Glomerular endothelial cell (primary cell): Measurements from ENCODE around the gene SPDYE17. TPM values are rescaled to one million over a fixed set of nuclear protein-coding genes. Genes with fewer than 3 reads are reported as not detected.
"Not testable (repeated sequence)": the region's sequence is repeated elsewhere in the genome, so short reads cannot be mapped to it uniquely, and the experiment has no call there.

Source experiments
- DNase-seq: peaks from one replicate; pipeline ENCODE4 v3.0.0-alpha.2; 2011; ENCODE audit warnings: low read depth, low spot score; ENCODE audit errors: extremely low read depth
- total RNA-seq: library from RNA; depleted of rRNA; stranded (reverse); fragments of >200 nt; gene quantifications from 2 replicates; pipeline ENCODE4 v1.2.3, GENCODE V29; 2015

SPDYE17 gene
- total RNA-seq, 1 donor from 2014 or later, result not detected

- DNase-seq, result not testable (repeated sequence)
These were observed 32.6 kb downstream of the SPDYE17 start for GRCh38 chr7:76999474-77000107.

DNA sequence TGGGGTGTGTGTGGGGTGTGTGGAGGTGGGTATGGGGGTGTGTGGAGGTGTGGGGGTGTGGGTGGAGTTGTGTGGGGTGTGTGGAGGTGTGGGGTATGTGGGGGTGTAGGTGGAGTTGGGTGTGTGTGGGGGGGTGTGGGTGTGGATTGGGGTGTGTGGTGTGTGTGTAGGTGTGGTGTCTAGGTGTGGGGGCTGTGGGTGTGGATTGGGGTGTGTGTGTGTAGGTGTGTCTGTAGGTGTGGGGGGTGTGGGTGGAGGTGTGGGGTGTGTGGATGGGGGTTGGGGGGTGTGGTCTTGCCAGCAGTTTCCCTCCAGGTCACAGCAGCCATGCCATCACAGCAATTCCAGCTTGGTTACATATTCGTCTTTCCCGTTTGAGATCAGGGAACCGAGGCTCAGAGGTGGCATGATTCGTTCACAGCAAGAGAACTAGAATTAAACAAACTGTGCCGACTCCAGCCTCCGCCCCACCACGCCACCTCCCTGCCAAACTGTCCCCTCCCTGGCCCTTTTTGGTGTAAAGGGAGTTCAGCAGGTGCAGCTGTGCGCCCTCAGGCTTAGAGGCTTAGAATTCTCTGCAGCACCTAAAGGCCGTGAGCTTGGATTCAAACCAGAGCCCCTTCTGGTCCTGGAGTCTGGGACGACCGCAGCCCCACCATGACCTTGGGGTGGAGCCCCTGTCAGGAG lies 33.3 kb downstream of the SPDYE17 start:
- not testable (repeated sequence) for DNase-seq

DNA sequence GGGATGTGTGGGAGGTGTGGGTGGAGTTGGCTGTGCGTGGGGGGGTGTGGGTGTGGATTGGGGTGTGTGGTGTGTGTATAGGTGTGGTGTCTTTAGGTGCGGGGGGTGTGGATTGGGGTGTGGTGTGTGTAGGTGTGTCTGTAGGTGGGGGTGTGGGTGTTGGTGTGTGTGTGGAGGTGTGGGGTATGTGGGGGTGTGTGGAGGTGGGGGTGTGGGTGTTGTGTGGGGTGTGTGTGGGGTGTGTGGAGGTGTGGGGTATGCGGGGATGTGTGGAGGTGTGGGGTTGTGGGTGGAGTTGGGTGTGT lies 33.9 kb downstream of the SPDYE17 start:
- no peak for DNase-seq

DNA sequence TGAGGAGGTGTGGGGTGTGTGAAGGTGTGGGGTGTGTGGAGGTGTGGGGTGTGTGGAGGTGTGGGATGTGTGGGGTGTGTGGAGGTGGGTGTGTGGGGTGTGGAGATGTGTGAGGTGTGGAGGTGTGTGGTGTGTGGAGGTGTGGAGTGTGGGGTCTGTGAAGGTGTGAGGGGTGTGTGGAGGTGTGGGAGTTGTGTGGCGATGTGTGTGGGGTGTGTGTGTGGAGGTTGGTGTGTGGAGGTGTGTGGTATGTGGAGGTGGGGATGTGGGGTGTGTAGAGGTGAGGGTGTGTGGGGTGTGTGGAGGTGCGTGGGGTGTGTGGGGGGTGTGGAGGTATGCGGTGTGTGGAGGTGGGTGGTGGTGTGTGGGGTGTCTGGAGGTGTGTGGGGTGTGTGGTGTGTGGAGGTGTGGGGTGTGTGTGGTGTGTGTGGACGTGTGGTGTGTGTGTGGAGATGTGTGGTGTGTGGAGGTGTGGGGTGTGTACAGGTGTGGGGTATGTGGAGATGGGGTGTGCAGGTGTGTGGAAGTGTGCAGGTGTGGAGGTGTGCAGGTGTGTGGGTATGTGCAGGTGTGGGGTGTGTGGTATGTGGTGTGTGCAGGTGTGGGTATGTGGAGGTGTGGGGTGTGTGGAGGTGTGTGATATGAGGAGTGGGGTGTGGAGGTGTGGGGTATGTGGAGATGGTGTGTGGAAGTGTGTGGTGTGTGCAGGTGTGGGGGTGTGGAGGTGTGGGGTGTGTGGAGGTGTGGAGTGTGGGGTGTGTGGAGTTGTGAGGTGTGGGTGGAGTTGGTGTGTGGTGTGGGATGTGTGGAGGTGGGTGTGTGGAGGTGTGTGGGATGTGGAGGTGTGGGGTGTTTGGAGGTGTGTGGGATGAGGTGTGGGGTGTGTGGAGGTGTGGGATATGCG lies 34.5 kb downstream of the SPDYE17 start:
- no peak for DNase-seq

GRCh38 chr7:76996932-76997331 lies 35.2 kb downstream of the SPDYE17 start:
- not testable (repeated sequence) for DNase-seq

DNA sequence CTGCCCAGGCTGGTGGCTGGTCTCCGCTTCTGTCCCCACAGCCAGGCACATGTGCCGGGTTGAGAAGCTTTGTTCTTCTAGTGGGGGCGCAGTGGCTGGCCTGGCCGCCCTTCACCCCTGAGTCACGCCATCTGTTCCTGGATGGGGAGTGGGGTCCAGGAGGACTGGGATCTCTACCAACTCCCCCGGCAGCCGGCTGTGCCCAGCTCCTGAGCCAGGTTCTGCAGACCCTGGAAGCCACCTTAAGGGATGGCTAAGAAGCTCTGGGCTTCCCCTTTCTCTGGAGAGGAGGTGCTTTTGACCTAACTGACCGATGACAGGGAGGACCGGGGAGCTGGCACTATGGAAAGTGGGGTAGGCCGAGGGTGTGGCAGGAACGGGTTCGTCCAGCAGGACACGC lies 37.9 kb downstream of the SPDYE17 start:
- DNase-seq, result not testable (repeated sequence)

DNA sequence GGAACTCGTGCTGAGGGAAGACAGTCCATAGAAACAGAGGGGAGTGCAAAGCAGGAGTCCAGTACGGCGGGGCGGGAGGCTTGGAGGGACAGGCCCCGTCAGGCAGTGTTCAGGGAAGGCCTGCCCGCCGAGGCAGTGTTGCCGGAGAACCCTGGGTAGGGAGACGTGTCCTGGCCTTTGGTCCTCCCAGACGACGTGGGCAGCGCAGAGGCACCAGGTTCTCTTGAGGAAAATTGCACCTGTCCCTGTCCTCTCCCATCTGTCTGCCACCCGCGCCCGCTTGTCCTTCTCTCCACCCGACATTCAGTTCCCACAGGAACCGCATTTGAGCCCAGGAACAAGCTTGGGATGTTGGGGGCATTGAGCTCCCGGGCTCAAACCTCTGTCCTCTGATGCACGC lies 38.3 kb downstream of the SPDYE17 start:
- not testable (repeated sequence) for DNase-seq

DNA sequence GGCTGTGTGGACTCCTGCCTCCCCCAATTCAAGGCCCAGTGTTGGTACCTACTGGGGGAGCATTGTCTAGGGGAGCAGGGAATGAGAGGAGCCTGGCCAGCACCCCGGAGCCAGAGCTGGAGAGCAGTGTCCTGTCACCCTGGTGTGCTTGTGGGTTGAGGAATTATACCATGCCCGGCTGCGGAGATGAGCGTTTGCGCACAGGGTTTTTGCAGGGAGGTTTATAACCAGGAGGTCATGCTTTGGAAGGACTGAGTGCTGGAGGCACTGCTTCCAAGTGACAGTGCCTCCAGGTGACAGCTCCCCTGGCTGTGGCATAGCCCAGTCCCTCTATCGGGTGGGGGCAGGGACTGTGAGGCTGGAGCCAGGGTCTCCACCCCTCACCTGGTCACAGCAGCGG lies 39.3 kb downstream of the SPDYE17 start:
- not testable (repeated sequence) for DNase-seq

DNA sequence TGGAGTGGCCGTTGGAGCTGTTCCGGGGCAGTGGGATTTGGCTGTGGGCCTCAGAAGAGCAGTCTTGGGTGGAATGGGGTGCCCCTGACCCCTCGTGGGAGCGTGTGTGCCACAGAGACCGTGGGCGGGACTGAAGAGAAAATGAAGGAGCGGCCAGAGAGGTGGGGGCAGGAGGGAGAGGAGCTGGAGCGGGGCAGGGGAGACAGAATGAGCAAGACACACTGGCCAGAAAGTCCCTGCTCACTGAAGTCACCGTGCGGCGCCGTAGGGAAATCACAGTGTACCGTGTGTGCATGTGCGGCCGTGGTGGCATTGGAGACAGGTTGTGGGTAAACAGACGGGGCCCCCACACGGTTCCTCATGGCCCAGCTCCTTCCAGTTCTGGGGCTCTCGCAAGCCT lies 40.0 kb downstream of the SPDYE17 start:
- DNase-seq, result not testable (repeated sequence)

DNA sequence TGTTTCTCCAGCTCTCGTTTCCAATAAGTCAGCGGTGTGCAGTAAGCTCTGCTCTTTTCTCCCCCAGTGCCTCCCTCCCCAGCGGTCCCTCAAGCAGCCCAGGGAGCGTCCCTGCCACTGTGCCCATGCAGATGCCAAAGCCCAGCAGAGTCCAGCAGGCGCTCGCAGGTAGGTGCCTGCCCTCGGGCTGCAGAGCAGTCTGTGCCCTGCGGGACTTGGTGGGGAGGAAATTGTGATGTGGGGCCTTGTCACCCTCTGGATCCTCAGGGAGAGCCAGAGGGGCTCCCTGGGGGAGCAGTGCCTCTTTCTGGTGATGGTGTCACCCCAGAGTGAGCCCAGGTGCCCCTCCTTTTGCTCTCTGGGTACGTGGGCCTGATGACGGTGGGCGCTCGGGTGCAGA lies 42.0 kb downstream of the SPDYE17 start:
- not testable (repeated sequence) for DNase-seq

- DNase-seq, result not testable (repeated sequence)
These were observed 46.0 kb downstream of the SPDYE17 start for GRCh38 chr7:76985924-76986717.

DNA sequence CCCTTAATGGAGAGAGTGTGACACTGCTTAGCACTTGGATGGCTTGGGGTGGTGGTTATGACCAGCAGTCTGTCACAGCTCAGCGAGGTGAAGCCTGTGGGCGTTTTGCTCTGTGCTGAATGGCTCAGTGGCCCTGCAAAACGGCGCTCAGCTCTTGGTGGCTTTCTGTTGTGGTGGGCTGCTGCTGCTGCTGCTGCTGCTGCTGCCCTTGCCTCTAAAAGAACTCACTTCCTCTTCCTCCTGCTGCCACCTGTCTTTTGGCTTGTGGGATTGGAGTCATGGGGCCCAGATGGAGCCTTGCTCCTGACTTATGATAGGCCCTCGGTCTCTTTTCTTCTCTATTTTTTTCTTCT lies 47.4 kb downstream of the SPDYE17 start:
- DNase-seq, result not testable (repeated sequence)

GRCh38 chr7:76983937-76984783 lies 48.0 kb downstream of the SPDYE17 start:
- not testable (repeated sequence) for DNase-seq

GRCh38 chr7:76983333-76983732 lies 48.8 kb downstream of the SPDYE17 start:
- not testable (repeated sequence) for DNase-seq

DNA sequence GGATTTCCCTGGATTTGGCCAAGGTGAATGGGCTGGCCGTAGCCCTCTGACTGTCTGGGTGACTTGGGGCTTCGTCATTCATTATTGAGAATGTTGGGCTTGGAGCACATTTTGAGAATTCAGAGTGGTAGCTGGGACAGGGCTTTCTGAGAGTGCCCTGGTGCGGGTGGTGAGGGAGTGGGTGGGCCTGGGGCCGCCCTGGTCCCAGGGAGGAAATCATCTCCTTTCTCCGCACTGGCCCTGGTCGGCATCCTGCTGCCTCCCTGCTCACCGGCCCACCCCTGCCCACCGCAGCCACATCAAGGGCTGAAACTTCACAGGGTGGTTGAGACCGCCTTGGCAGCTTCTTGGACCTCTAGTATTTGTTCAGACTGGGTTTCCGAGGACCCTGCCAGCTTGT lies 49.7 kb downstream of the SPDYE17 start:
- DNase-seq, result not testable (repeated sequence)

GRCh38 chr7:76981187-76981970 lies 50.8 kb downstream of the SPDYE17 start:
- not testable (repeated sequence) for DNase-seq

DNA sequence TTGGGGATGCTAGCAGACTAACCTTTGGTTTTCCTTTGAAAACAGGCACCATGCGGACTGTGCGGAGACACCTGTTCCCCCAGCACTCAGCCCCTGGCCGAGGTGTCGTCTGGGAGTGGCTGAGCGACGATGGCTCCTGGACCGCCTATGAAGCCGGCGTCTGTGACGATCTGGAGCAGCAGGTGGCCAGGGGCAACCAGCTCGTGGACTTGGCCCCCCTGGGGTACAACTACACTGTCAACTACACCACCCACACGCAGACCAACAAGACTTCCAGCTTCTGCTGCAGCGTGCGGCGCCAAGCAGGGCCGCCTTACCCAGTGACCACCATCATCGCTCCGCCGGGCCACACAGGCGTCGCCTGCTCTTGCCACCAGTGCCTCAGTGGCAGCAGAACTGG lies 51.6 kb downstream of the SPDYE17 start:
- DNase-seq, result not testable (repeated sequence)

DNA sequence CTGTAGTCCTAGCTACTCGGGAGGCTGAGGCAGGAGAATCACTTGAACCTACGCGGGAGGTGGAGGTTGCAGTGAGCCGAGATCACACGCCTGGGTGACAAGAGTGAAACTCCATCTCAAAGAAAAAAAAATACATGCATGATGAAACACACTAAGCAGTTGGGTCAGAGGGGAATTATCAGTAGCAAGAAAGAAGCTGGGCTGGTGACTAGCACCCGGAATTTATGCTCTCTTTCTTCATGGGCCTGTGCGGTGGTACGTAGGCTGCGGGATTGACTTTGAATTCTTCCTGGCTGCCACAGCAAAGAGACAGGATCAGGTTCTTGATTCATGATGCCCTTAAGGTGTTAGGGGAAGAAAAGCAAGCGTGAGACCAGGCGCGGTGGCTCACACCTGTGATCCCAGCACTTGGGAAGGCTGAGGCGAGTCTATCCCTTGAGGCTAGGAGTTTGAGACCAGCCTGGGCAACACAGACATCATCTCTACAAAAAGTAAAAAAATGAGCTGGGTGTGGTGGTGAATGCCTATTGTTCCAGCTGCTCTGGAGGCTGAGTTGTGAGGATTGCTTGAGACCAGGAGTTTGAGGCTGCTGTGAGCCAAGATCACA lies 54.3 kb downstream of the SPDYE17 start:
- not testable (repeated sequence) for DNase-seq
